Fibroblast of villous mesenchyme (primary cell): ENCODE results near the gene ITIH5. TPM values are rescaled to one million over a fixed set of nuclear protein-coding genes. Genes with fewer than 3 reads are reported as not detected.
"Not testable (repeated sequence)": the region's sequence is repeated elsewhere in the genome, so short reads cannot be mapped to it uniquely, and the experiment has no call there.

ENCODE experiments used
- DNase-seq: peaks from one replicate; pipeline ENCODE4 v3.0.0-alpha.2; 2010; ENCODE audit warnings: low read depth
- H3K4me3 ChIP-seq: 2 replicates; pipeline ENCODE4 v1.5.1; 2011; ENCODE audit warnings: low read depth, mild to moderate bottlenecking, low read length
- CTCF ChIP-seq: IDR thresholded peaks from 2 replicates; pipeline ENCODE4 v1.5.1; 2012; ENCODE audit warnings: low read depth, mild to moderate bottlenecking, low read length; ENCODE audit not compliant: insufficient read depth
- total RNA-seq: library from RNA; depleted of rRNA; stranded (reverse); fragments of >200 nt; gene quantifications from 2 replicates; pipeline ENCODE4 v1.2.3, GENCODE V29; 2012

Gene ITIH5
- total RNA-seq, 1 donor, result 0.43 TPM

GRCh38 chr10:7700577-7701125 is 33.9 kb upstream of the ITIH5 start:
- no peak for DNase-seq
- no peak overlapping the region for H3K4me3 ChIP-seq
- no peak for TF ChIP-seq CTCF

GRCh38 chr10:7697426-7697825 is 30.7 kb upstream of the ITIH5 start:
- no peak for DNase-seq
- no peak for TF ChIP-seq CTCF
- H3K4me3 ChIP-seq, result no peak overlapping the region

DNA sequence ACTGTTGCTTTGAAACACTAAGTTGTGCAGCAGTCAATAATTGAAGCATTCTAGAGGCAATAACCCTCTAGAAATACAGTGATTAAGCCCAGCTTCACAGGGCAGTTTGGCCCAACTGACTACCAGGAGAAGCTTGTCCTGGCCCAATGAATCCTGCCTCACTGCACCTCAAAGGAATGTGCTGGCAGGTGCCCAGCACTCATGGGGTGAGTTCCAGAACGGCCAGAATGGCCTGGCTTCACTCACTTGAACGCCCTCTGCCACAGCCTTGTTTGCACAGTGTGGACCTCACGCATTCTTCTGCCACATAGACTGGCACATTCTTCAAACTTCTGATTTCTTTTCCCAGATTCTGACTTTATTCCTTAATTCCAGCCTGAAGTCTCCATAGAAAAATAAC is 29.8 kb upstream of the ITIH5 start:
- no peak overlapping the region for H3K4me3 ChIP-seq
- DNase-seq, result no peak
- TF ChIP-seq CTCF, result no peak

DNA sequence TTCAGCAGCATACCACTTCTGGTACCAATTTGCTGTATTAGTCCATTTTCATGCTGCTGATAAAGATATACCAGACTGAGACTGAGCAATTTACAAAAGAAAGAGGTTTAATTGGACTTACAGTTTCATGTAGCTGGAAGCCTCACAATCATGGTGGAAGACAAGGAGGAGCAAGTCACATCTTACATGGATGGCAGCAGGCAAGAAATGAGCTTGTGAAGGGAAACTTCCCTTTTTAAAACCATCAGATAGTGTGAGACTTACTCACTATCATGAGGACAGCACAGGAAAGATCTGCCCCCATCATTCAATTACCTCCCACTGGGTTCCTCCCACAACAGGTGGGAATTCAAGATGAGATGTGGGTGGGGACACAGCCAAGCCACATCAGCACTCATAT is 26.4 kb upstream of the ITIH5 start:
- DNase-seq, H3K4me3 ChIP-seq: not testable (repeated sequence)

DNA sequence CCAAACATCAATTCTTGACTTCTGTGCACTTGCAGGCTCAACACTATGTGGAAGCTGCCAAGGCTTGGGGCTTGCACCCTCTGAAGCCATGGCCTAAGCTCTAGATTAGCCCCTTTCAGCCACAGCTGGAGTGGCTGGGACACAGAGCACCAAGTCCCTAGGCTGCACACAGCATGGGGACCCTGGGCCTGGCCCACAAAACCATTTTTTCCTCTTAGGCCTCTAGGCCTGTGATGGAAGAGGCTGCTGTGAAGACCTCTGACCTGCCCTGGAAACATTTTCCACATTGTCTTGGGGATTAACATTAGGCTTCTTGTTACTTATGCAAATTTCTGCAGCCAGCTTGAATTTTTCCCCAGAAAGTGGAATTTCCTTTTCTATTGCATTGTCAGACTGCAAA is 25.6 kb upstream of the ITIH5 start:
- DNase-seq, H3K4me3 ChIP-seq: not testable (repeated sequence)

DNA sequence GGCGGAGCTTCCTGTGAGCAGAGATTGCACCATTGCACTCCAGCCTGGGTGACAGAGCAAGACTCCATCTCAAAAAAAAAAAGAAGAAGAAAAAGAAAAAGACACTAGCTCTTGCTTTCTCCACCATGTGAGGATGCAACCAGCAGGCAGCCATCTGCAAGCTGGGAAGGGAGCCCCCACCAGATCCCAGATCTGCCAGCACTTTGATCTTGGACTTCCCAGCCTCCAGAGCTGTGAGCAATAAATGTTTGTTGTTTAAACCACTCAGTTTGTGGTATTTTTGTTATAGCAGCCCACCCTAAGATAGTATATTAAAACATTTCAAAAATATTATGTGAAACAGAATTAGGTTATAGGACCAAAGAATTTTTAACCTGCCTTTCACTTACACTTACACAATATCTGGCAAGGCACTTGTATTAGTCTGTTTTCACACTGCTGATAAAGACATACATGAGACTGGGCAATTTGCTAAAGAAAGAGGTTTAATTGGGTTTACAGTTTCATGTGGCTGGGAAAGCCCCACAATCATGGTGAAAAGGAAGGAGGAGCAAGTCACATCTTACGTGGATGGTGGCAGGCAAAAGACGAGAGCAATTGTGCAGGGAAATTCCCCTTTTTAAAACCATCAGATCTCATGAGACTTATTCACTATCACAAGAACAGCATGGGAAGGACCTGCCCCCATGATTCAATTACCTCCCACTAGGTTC is 24.3 kb upstream of the ITIH5 start:
- DNase-seq, H3K4me3 ChIP-seq: not testable (repeated sequence)

DNA sequence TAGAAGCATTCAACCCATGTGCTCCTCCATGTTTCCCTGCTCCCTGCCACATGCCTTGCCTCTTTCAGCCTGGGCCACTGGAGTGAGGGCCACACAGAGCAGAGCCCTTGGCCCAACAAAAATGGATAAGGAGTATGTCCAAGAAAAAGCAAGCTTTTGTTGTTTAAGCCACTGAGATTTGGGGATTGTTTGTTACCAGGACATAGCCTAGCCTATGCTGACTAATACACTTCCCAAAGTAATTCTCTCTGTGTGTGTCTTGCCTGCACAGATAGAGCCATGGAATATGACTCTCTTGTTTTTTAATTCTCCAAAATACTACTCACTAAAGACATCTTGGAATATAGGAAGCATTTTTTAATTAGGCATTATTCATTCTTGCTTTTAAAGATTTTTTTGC is 22.8 kb upstream of the ITIH5 start:
- no peak for TF ChIP-seq CTCF
- H3K4me3 ChIP-seq, result no peak overlapping the region
- DNase-seq, result no peak

DNA sequence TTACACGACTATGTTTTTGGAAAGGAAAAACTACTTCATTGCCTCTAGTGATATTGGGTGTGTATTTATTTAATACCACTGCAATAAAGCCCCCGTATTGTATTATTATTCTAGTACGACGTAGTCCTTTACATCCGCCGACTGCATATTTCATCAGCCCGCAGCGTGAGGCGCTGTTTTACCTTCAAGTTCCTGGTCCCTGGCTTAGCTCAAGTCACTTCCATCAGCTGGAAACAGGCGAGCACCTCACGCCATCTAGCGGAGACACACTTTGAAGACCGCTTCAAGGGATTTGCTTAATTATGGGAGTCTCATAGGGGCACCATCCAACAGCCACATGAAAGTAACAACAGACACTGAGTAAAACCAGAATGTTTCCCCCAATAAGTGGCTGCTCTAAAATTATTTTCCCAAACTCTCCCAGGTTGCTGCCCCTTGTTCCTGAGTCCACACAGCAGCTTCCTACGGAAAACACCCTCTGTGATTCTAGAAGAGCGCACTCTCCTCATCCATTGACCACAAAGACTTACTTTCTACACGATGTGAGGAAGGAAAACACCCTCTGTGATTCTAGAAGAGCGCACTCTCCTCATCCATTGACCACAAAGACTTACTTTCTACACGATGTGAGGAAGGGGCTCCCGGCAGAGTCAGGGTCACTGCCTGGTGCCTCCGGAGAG is 20.6 kb upstream of the ITIH5 start:
- no peak overlapping the region for H3K4me3 ChIP-seq
- TF ChIP-seq CTCF, result peak; percentile 85
- DNase-seq, result peak; percentile 88
